Parathyroid adenoma (tissue), 2 donors: ENCODE results near the gene POLR1E.
"Not testable (repeated sequence)": the region's sequence is repeated elsewhere in the genome, so short reads cannot be mapped to it uniquely, and the experiment has no call there.

Source experiments
- H2AFZ ChIP-seq: fragments of 300-600 bp; sonication (generic); one replicate; pipeline ENCODE4 v1.7.0; 2017; ENCODE audit warnings: antibody characterized with exemption, mild to moderate bottlenecking
- H3K27ac ChIP-seq: fragments of 300-600 bp; sonication (generic); one replicate; pipeline ENCODE4 v1.7.0; 2017
- H3K27me3 ChIP-seq: fragments of 300-600 bp; sonication (generic); one replicate; pipeline ENCODE4 v1.7.0; 2017; ENCODE audit warnings: low read length; ENCODE audit not compliant: control insufficient read depth, insufficient read depth
- H3K36me3 ChIP-seq: fragments of 300-600 bp; sonication (generic); one replicate; pipeline ENCODE4 v1.7.0; 2017; ENCODE audit warnings: low read length; ENCODE audit not compliant: control insufficient read depth, insufficient read depth
- H3K4me1 ChIP-seq: fragments of 300-600 bp; sonication (generic); one replicate; pipeline ENCODE4 v1.7.0; 2017; ENCODE audit warnings: control low read depth
- H3K4me2 ChIP-seq: fragments of 300-600 bp; sonication (generic); one replicate; pipeline ENCODE4 v1.7.0; 2017; ENCODE audit warnings: low read length
- H3K4me3 ChIP-seq: fragments of 300-600 bp; sonication (generic); one replicate; pipeline ENCODE4 v1.7.0; 2017; ENCODE audit warnings: low read depth, low read length
- H3K79me2 ChIP-seq: fragments of 300-600 bp; sonication (generic); one replicate; pipeline ENCODE4 v1.7.0; 2017; ENCODE audit warnings: control low read depth
- H3K9ac ChIP-seq: fragments of 300-600 bp; sonication (generic); one replicate; pipeline ENCODE4 v1.7.0; 2017; ENCODE audit warnings: mild to moderate bottlenecking
- H3K9me3 ChIP-seq: fragments of 300-600 bp; sonication (generic); one replicate; pipeline ENCODE4 v1.7.0; 2017; ENCODE audit warnings: low read length; ENCODE audit not compliant: control insufficient read depth
- TF ChIP-seq, protein P1 (sequence below): fragments of 300-600 bp; sonication (generic); IDR thresholded peaks from one replicate; pipeline ENCODE4 v1.7.0; 2017; ENCODE audit warnings: antibody characterized with exemption, mild to moderate bottlenecking
- donor health status: primary hyperparathyroidism.

Gene POLR1E

DNA sequence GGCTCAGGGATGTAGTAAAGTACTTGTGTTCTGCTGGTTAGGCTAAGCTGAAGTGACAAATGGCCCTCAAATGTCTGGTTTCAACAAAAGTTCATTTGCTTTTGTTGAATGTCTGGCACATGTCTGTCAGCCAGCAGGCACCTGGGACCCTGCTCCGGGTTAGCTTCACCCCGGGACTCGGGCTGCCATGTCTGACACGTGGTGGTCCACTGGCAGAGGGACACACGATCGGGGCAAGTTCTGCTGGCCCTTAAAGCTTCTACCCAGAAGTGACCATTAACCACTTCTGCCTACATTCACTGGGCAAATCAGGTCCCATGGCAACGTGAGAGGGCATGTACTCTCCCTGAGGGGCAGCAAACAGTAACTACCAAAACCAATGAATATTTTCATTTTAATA lies 23.8 kb downstream of the POLR1E start:
- Histone ChIP-seq H3K27me3 (no peaks in the 10 kb centered on the region), H3K79me2 (no peaks in the 10 kb centered on the region), H3K4me2 (no peak overlapping the region), H3K4me3 (no peak overlapping the region), H3K9ac (no peak overlapping the region), H3K36me3 (no peaks in the 10 kb centered on the region), H3K4me1 (no peaks in the 10 kb centered on the region), H2AFZ (no peak overlapping the region), H3K9me3 (no peaks in the 10 kb centered on the region), H3K27ac (no peak overlapping the region)
- TF ChIP-seq, protein P1, sequence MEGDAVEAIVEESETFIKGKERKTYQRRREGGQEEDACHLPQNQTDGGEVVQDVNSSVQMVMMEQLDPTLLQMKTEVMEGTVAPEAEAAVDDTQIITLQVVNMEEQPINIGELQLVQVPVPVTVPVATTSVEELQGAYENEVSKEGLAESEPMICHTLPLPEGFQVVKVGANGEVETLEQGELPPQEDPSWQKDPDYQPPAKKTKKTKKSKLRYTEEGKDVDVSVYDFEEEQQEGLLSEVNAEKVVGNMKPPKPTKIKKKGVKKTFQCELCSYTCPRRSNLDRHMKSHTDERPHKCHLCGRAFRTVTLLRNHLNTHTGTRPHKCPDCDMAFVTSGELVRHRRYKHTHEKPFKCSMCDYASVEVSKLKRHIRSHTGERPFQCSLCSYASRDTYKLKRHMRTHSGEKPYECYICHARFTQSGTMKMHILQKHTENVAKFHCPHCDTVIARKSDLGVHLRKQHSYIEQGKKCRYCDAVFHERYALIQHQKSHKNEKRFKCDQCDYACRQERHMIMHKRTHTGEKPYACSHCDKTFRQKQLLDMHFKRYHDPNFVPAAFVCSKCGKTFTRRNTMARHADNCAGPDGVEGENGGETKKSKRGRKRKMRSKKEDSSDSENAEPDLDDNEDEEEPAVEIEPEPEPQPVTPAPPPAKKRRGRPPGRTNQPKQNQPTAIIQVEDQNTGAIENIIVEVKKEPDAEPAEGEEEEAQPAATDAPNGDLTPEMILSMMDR: no peak

GRCh38 chr9:37510053-37510452 lies 24.3 kb downstream of the POLR1E start:
- H3K4me1 ChIP-seq, H3K4me3 ChIP-seq, H3K79me2 ChIP-seq, H3K4me2 ChIP-seq, H3K9me3 ChIP-seq, H2AFZ ChIP-seq, H3K27me3 ChIP-seq, H3K27ac ChIP-seq, H3K9ac ChIP-seq, H3K36me3 ChIP-seq: not testable (repeated sequence)

- no peaks in the 10 kb centered on the region for H3K27me3 ChIP-seq
- H3K4me2 ChIP-seq: no peak overlapping the region
- no peaks in the 10 kb centered on the region for H3K36me3 ChIP-seq
- no peak overlapping the region for H2AFZ ChIP-seq
- no peak overlapping the region for H3K27ac ChIP-seq
- TF ChIP-seq, protein P1: no peak
- no peak overlapping the region for H3K9ac ChIP-seq
- H3K9me3 ChIP-seq: no peaks in the 10 kb centered on the region
- no peaks in the 10 kb centered on the region for H3K79me2 ChIP-seq
- no peaks in the 10 kb centered on the region for H3K4me1 ChIP-seq
- H3K4me3 ChIP-seq: no peak overlapping the region
Observed at GRCh38 chr9:37511016-37512010, 25.6 kb downstream of the POLR1E start.

DNA sequence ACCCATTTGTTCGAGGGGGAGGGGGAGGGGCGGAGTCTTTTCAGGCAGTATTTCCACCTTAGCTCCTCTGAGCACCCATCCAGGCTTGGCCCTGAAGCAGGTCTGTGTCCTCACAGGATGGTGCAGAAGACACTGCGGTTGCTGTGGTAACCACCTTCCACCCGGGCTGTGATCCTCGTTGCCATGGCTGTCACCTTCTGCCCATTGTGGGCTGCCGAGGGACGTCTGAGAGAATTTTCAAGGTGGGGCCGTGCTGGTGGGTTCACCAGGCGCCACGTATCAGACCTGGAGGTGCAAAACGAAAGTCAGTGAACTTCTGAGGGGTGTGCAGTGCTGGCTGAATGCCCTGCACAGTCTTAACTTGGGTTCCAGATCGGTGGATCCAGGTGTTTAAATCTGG lies 26.7 kb downstream of the POLR1E start:
- no peaks in the 10 kb centered on the region for H3K79me2 ChIP-seq
- no peak overlapping the region for H3K4me3 ChIP-seq
- H3K36me3 ChIP-seq: no peaks in the 10 kb centered on the region
- no peak overlapping the region for H3K27ac ChIP-seq
- no peaks in the 10 kb centered on the region for H3K4me1 ChIP-seq
- H3K9me3 ChIP-seq: no peaks in the 10 kb centered on the region
- H3K9ac ChIP-seq: no peak overlapping the region
- TF ChIP-seq, protein P1: no peak
- H3K4me2 ChIP-seq: no peak overlapping the region
- no peak overlapping the region for H2AFZ ChIP-seq
- H3K27me3 ChIP-seq: no peaks in the 10 kb centered on the region

- H3K4me3 ChIP-seq, H3K79me2 ChIP-seq, H3K9me3 ChIP-seq, H2AFZ ChIP-seq, H3K4me2 ChIP-seq, H3K36me3 ChIP-seq, H3K27ac ChIP-seq, H3K27me3 ChIP-seq, H3K4me1 ChIP-seq, H3K9ac ChIP-seq: not testable (repeated sequence)
Observed at GRCh38 chr9:37514415-37514814, 28.7 kb downstream of the POLR1E start.
